Peyer's patch (tissue), 4 donors: ENCODE data around the gene CCM2. TPM values are rescaled to one million over a fixed set of nuclear protein-coding genes. Genes with fewer than 3 reads are reported as not detected.

Experiments used
- DNase-seq, 3 donors: peaks; one replicate each; pipeline ENCODE4 v3.0.0-alpha.2; 2017 to 2019
- H3K27ac ChIP-seq, 4 donors: fragments of 200-600 bp; sonication (generic); one replicate each; pipeline ENCODE4 v1.5.1; 2016 to 2019
- H3K27me3 ChIP-seq, 2 donors: fragments of 200-600 bp; sonication (generic); one replicate each; pipeline ENCODE4 v1.5.1; 2019
- H3K36me3 ChIP-seq, 3 donors: fragments of 200-600 bp; sonication (generic); one replicate each; pipeline ENCODE4 v1.5.1; 2016 to 2019
- H3K4me1 ChIP-seq, 4 donors: fragments of 200-600 bp; sonication (generic); one replicate each; pipeline ENCODE4 v1.5.1; 2016 to 2019
- H3K4me3 ChIP-seq, 4 donors: fragments of 200-600 bp; sonication (generic); 1 replicate in 3 of 4; 2 replicates in 1 of 4; pipeline ENCODE4 v1.5.1; 2016 to 2019; ENCODE audit warnings: mild to moderate bottlenecking in 1 of 4
- H3K9me3 ChIP-seq, 4 donors: fragments of 200-600 bp; sonication (generic); one replicate each; pipeline ENCODE4 v1.5.1; 2016 to 2019; ENCODE audit warnings: mild to moderate bottlenecking in 1 of 4
- CTCF ChIP-seq, 6 experiments: fragments of 450-650 bp in 4 of 6; fragments of 200-600 bp in 2 of 6; sonication (generic) in 1 of 6; IDR thresholded peaks; one replicate each; pipeline ENCODE4 v1.5.1; 2017 to 2019; ENCODE audit warnings: antibody characterized with exemption in 6 of 6, mild to moderate bottlenecking in 3 of 6, moderate library complexity in 1 of 6
- POLR2A ChIP-seq, 2 donors: fragments of 450-650 bp; IDR thresholded peaks; one replicate each; pipeline ENCODE4 v1.5.1; 2017; ENCODE audit warnings: antibody characterized with exemption in 2 of 2, mild to moderate bottlenecking in 2 of 2, moderate library complexity in 2 of 2
- total RNA-seq, 4 donors: library from RNA; depleted of rRNA; stranded (reverse); fragments of >200 nt; gene quantifications; one replicate each; pipeline ENCODE4 v1.1.0, GENCODE V29; 2016

The CCM2 gene
- total RNA-seq, 4 donors from 2014 or later = 23.3 to 49.5 (median 32.5) TPM

- H3K36me3 ChIP-seq = no peaks in the 10 kb centered on the region
- no peak overlapping the region for H3K4me3 ChIP-seq
- peak overlapping the region in 3 of 4 donors; percentile 23 to 27 (median 25) for H3K27ac ChIP-seq
- H3K4me1 ChIP-seq = peaks cover 0 to 19% (median 3%) of the 10 kb centered on the region in 4 donors
- no peaks in the 10 kb centered on the region for H3K9me3 ChIP-seq
- no peaks in the 10 kb centered on the region for H3K27me3 ChIP-seq
- DNase-seq = no peak
- TF ChIP-seq CTCF (IDR thresholded peaks at IDR 0.05) (no peak), POLR2A (IDR thresholded peaks at IDR 0.05) (no peak)
Measured at GRCh38 chr7:44994877-44995554, 5.0 kb upstream of the CCM2 start.

GRCh38 chr7:44995555-44996493 lies 4.2 kb upstream of the CCM2 start:
- DNase-seq = no peak
- Histone ChIP-seq H3K4me1 (peaks cover 0 to 19% (median 3%) of the 10 kb centered on the region in 4 donors), H3K4me3 (no peak overlapping the region), H3K9me3 (no peaks in the 10 kb centered on the region), H3K27me3 (no peaks in the 10 kb centered on the region), H3K27ac (peak overlapping the region in 2 of 4 donors; percentile 23 to 27), H3K36me3 (no peaks in the 10 kb centered on the region)
- TF ChIP-seq CTCF (IDR thresholded peaks at IDR 0.05) (no peak), POLR2A (IDR thresholded peaks at IDR 0.05) (no peak)

GRCh38 chr7:44998153-44998871 lies 1.7 kb upstream of the CCM2 start:
- Histone ChIP-seq H3K36me3 (no peaks in the 10 kb centered on the region), H3K4me3 (peak overlapping the region in 2 of 4 donors; percentile 48 to 97), H3K27me3 (no peaks in the 10 kb centered on the region), H3K4me1 (peaks cover 0 to 29% (median 14%) of the 10 kb centered on the region in 4 donors), H3K9me3 (no peaks in the 10 kb centered on the region), H3K27ac (peak overlapping the region; percentile 72 to 95 (median 91))
- no peak for DNase-seq
- TF ChIP-seq CTCF (IDR thresholded peaks at IDR 0.05) = no peak
- TF ChIP-seq POLR2A (IDR thresholded peaks at IDR 0.05) = no peak

GRCh38 chr7:44999245-45000092 lies 532 bp upstream of the CCM2 start:
- Histone ChIP-seq H3K9me3 (no peaks in the 10 kb centered on the region), H3K27ac (peak overlapping the region; percentile 72 to 95 (median 91)), H3K4me1 (peaks cover 0 to 29% (median 14%) of the 10 kb centered on the region in 4 donors), H3K27me3 (no peaks in the 10 kb centered on the region), H3K36me3 (no peaks in the 10 kb centered on the region), H3K4me3 (peak overlapping the region; percentile 48 to 97 (median 68))
- DNase-seq = peak; percentile 99 to 100 (median 100)
- TF ChIP-seq CTCF (IDR thresholded peaks at IDR 0.05) (peak in 3 of 6 experiments; percentile 12 to 21 (median 15)), POLR2A (IDR thresholded peaks at IDR 0.05) (no peak)
